A172 (cell line): ENCODE measurements around the gene KRT86. TPM values are rescaled to one million over a fixed set of nuclear protein-coding genes. Genes with fewer than 3 reads are reported as not detected.
"Not testable (repeated sequence)": the region's sequence is repeated elsewhere in the genome, so short reads cannot be mapped to it uniquely, and the experiment has no call there.

Source experiments
- DNase-seq: peaks from one replicate; pipeline ENCODE4 v3.0.0-alpha.2; 2015; ENCODE audit warnings: low spot score
- total RNA-seq: library from RNA; depleted of rRNA; stranded (reverse); fragments of >200 nt; shearing (Covaris generic); gene quantifications from 2 replicates; pipeline ENCODE4 v1.2.3, GENCODE V29; 2014

Gene KRT86
- total RNA-seq, 1 experiment from 2014 or later, result 1.6 TPM

GRCh38 chr12:52251367-52252051 is 22.9 kb upstream of the KRT86 start:
- no peak for DNase-seq

- not testable (repeated sequence) for DNase-seq
Observed at GRCh38 chr12:52252175-52252615, 22.2 kb upstream of the KRT86 start.

- no peak for DNase-seq
Observed at GRCh38 chr12:52252728-52253343, 21.6 kb upstream of the KRT86 start.

GRCh38 chr12:52253391-52254179 is 20.9 kb upstream of the KRT86 start:
- no peak for DNase-seq

- no peak for DNase-seq
Observed at GRCh38 chr12:52254180-52254964, 20.1 kb upstream of the KRT86 start.

- no peak for DNase-seq
Observed at GRCh38 chr12:52254965-52255751, 19.3 kb upstream of the KRT86 start.

GRCh38 chr12:52255926-52256583 is 18.4 kb upstream of the KRT86 start:
- no peak for DNase-seq

- DNase-seq, result no peak
Observed at GRCh38 chr12:52256584-52256935, 17.9 kb upstream of the KRT86 start.

- DNase-seq, result no peak
Observed at GRCh38 chr12:52257074-52257551, 17.3 kb upstream of the KRT86 start.

- not testable (repeated sequence) for DNase-seq
Observed at GRCh38 chr12:52257922-52258321, 16.5 kb upstream of the KRT86 start.

- no peak for DNase-seq
Observed at GRCh38 chr12:52258335-52258901, 16.0 kb upstream of the KRT86 start.

- DNase-seq, result no peak
Observed at GRCh38 chr12:52259657-52260243, 14.7 kb upstream of the KRT86 start.

GRCh38 chr12:52260361-52261207 is 13.9 kb upstream of the KRT86 start:
- no peak for DNase-seq

- DNase-seq, result no peak
Observed at GRCh38 chr12:52261208-52261484, 13.3 kb upstream of the KRT86 start.

- no peak for DNase-seq
Observed at GRCh38 chr12:52262286-52262685, 12.2 kb upstream of the KRT86 start.

GRCh38 chr12:52263761-52264434 is 10.5 kb upstream of the KRT86 start:
- DNase-seq, result no peak

GRCh38 chr12:52264435-52264825 is 10.0 kb upstream of the KRT86 start:
- no peak for DNase-seq

- DNase-seq, result no peak
Observed at GRCh38 chr12:52266514-52266913, 7.9 kb upstream of the KRT86 start.

- DNase-seq, result no peak
Observed at GRCh38 chr12:52267266-52267665, 7.2 kb upstream of the KRT86 start.
